IMR-90 (cell line): Measurements from ENCODE around the gene MYRFL. TPM values are rescaled to one million over a fixed set of nuclear protein-coding genes. Genes with fewer than 3 reads are reported as not detected.

Experiments used
- ATAC-seq: fragments of 200-7000 bp; cut with Tn5 transposase; 2 replicates; pipeline ENCODE4 v1.9.1; 2020; ENCODE audit warnings: low read depth, mild to moderate bottlenecking, moderate library complexity
- BruUV-seq: library from RNA; stranded (reverse); fragments of 400-500 nt; replicated peaks from 2 replicates; lab custom pipeline; 2021; lab: Mats Ljungman, UMichigan
- CTCF ChIA-PET: fragments of 300-600 bp; formaldehyde crosslinking; extraction: SDS; loops from one replicate; lab custom pipeline; 2021; ENCODE audit warnings: antibody characterized with exemption; lab: Yijun Ruan, JAX
- POLR2A ChIA-PET: fragments of 300-600 bp; sonication (Branson Sonifier 250); formaldehyde crosslinking; loops from one replicate; lab custom pipeline; 2022; ENCODE audit warnings: antibody characterized with exemption; ENCODE audit not compliant: unreplicated experiment; lab: Charles Lee
- DNase-seq: peaks from one replicate; pipeline ENCODE4 v3.0.0; 2013
- H2AFZ ChIP-seq: replicated peaks from 2 replicates; pipeline ENCODE3; 2013; ENCODE audit warnings: low read length, mild to moderate bottlenecking; ENCODE audit not compliant: poor library complexity
- H2AK5ac ChIP-seq: 2 replicates; pipeline ENCODE4 v1.6.1; 2013; ENCODE audit warnings: low read depth, low read length, inconsistent platforms
- H2AK9ac ChIP-seq: replicated peaks from 2 replicates; pipeline ENCODE3; 2013; ENCODE audit warnings: mild to moderate bottlenecking, low read depth, low read length, moderate library complexity; ENCODE audit not compliant: poor library complexity
- H2BK120ac ChIP-seq: 2 replicates; pipeline ENCODE4 v1.6.1; 2013; ENCODE audit warnings: low read depth, low read length, inconsistent platforms
- H2BK15ac ChIP-seq: 3 replicates; pipeline ENCODE4 v1.6.1; 2013; ENCODE audit warnings: low read depth, low read length, inconsistent platforms
- H2BK20ac ChIP-seq: 2 replicates; pipeline ENCODE4 v1.6.1; 2013; ENCODE audit warnings: low read depth, mild to moderate bottlenecking, inconsistent platforms, low read length, moderate library complexity
- H2BK5ac ChIP-seq: 2 replicates; pipeline ENCODE4 v1.6.1; 2013; ENCODE audit warnings: mild to moderate bottlenecking, low read depth, low read length, inconsistent platforms; ENCODE audit not compliant: poor library complexity, severe bottlenecking
- H3K14ac ChIP-seq: replicated peaks from 2 replicates; pipeline ENCODE4 v1.6.1; 2013; ENCODE audit warnings: low read depth, low read length, inconsistent platforms
- H3K18ac ChIP-seq: 2 replicates; pipeline ENCODE4 v1.6.1; 2013; ENCODE audit warnings: low read depth, low read length, control low read depth
- H3K23ac ChIP-seq: 2 replicates; pipeline ENCODE4 v1.6.1; 2013; ENCODE audit warnings: low read depth, low read length, inconsistent platforms
- H3K27ac ChIP-seq: 2 replicates; pipeline ENCODE4 v1.5.1; 2013; ENCODE audit warnings: mild to moderate bottlenecking, control low read depth, low read length; ENCODE audit not compliant: insufficient read depth
- H3K27me3 ChIP-seq: 2 replicates; pipeline ENCODE4 v1.6.1; 2013; ENCODE audit warnings: low read length; ENCODE audit not compliant: control insufficient read depth, insufficient read depth
- H3K36me3 ChIP-seq: 2 replicates; pipeline ENCODE4 v1.6.1; 2013; ENCODE audit warnings: low read length, mixed read lengths; ENCODE audit not compliant: control insufficient read depth, insufficient read depth
- H3K4ac ChIP-seq: 2 replicates; pipeline ENCODE4 v1.6.1; 2013; ENCODE audit warnings: low read depth, low read length, inconsistent platforms
- H3K4me1 ChIP-seq: 2 replicates; pipeline ENCODE4 v1.6.1; 2013; ENCODE audit warnings: low read length, mixed read lengths; ENCODE audit not compliant: control insufficient read depth, insufficient read depth
- H3K4me2 ChIP-seq: 2 replicates; pipeline ENCODE4 v1.6.1; 2013; ENCODE audit warnings: low read depth, mild to moderate bottlenecking, control low read depth, low read length, moderate library complexity
- H3K4me3 ChIP-seq: 2 replicates; pipeline ENCODE4 v1.5.1; 2013; ENCODE audit warnings: low read depth, mild to moderate bottlenecking, control low read depth, low read length, moderate library complexity; ENCODE audit not compliant: insufficient read depth
- H3K56ac ChIP-seq: 2 replicates; pipeline ENCODE4 v1.6.1; 2013; ENCODE audit warnings: low read length, inconsistent platforms; ENCODE audit not compliant: insufficient read depth; ENCODE audit errors: extremely low read depth
- H3K79me1 ChIP-seq, 2 experiments: 2 replicates each; pipeline ENCODE4 v1.6.1; 2013; ENCODE audit warnings: low read length in 2 of 2, inconsistent platforms in 1 of 2, low read depth in 1 of 2
- H3K9ac ChIP-seq: 2 replicates; pipeline ENCODE4 v1.6.1; 2013; ENCODE audit warnings: low read depth, low read length, control low read depth
- H3K9me1 ChIP-seq: 2 replicates; pipeline ENCODE4 v1.6.1; 2013; ENCODE audit warnings: low read length, inconsistent platforms; ENCODE audit not compliant: insufficient read depth
- H3K9me3 ChIP-seq: 2 replicates; pipeline ENCODE4 v1.6.1; 2013; ENCODE audit warnings: low read length; ENCODE audit not compliant: control insufficient read depth, insufficient read depth
- H4K20me1 ChIP-seq: 2 replicates; pipeline ENCODE4 v1.6.1; 2013; ENCODE audit warnings: low read length, inconsistent platforms; ENCODE audit not compliant: insufficient read depth
- H4K5ac ChIP-seq: 2 replicates; pipeline ENCODE4 v1.6.1; 2013; ENCODE audit warnings: mild to moderate bottlenecking, low read depth, low read length, control low read depth
- H4K8ac ChIP-seq, 2 experiments: 2 replicates each; pipeline ENCODE4 v1.6.1; 2013; ENCODE audit warnings: low read depth in 2 of 2, low read length in 2 of 2, control low read depth in 1 of 2, inconsistent platforms in 1 of 2
- H4K91ac ChIP-seq: 2 replicates; pipeline ENCODE4 v1.6.1; 2013; ENCODE audit warnings: low read depth, low read length, inconsistent platforms; ENCODE audit not compliant: insufficient read depth
- BHLHE40 ChIP-seq: fragments of 150-350 bp; IDR thresholded peaks from 2 replicates; pipeline ENCODE4 v1.6.1; 2016; ENCODE audit warnings: mild to moderate bottlenecking, low read depth, low read length
- CHD1 ChIP-seq: IDR thresholded peaks from 2 replicates; pipeline ENCODE4 v1.6.1; 2012; ENCODE audit warnings: low read depth, low read length, improper control_type of control experiment
- FOS ChIP-seq: fragments of 150-350 bp; IDR thresholded peaks from 2 replicates; pipeline ENCODE4 v1.6.1; 2016; ENCODE audit warnings: low read depth, low read length
- MAFK ChIP-seq: IDR thresholded peaks from 2 replicates; pipeline ENCODE4 v1.6.1; 2012; ENCODE audit warnings: low read depth, low read length, improper control_type of control experiment
- MXI1 ChIP-seq: IDR thresholded peaks from 2 replicates; pipeline ENCODE4 v1.6.1; 2012; ENCODE audit warnings: low read depth, mild to moderate bottlenecking, low read length, moderate library complexity, borderline replicate concordance
- NFE2L2 ChIP-seq: fragments of 150-350 bp; IDR thresholded peaks from 2 replicates; pipeline ENCODE4 v1.6.1; 2016; ENCODE audit warnings: low read depth, mild to moderate bottlenecking, low read length
- RAD21 ChIP-seq: IDR thresholded peaks from 2 replicates; pipeline ENCODE4 v1.6.1; 2012; ENCODE audit warnings: low read length, improper control_type of control experiment
- RCOR1 ChIP-seq: IDR thresholded peaks from 2 replicates; pipeline ENCODE4 v1.6.1; 2012; ENCODE audit warnings: mild to moderate bottlenecking, low read length, improper control_type of control experiment; ENCODE audit not compliant: insufficient replicate concordance
- SMC3 ChIP-seq: fragments of 150-350 bp; IDR thresholded peaks from 2 replicates; pipeline ENCODE4 v1.6.1; 2016; ENCODE audit warnings: low read depth, mild to moderate bottlenecking, antibody characterized with exemption, low read length, moderate library complexity
- dilution Hi-C: fragments of 300-500 bp; cut with HindIII; formaldehyde crosslinking; loops from one replicate; pipeline ENCODE4 v1.14.3; 2018; ENCODE audit warnings: low sequenced_read_pairs; ENCODE audit not compliant: unreplicated experiment
- in situ Hi-C: fragments of 300-500 bp; cut with MboI; formaldehyde crosslinking; loops from 3 replicates; pipeline ENCODE4 v1.14.3; 2019; ENCODE audit warnings: low sequenced_read_pairs, inconsistent platforms, mixed read lengths
- intact Hi-C: fragments of 100-400 bp; cut with micrococcal nuclease; formaldehyde crosslinking; loops from 2 replicates; pipeline ENCODE4 v1.10.0; 2022
- polyA plus RNA-seq, 3 experiments: library from polyadenylated mRNA; depleted of rRNA; stranded (reverse); fragments of >200 nt; gene quantifications; 2 replicates each; pipeline ENCODE4 v1.2.3, GENCODE V29; 2012; ENCODE audit warnings: low replicate concordance in 1 of 3
- total RNA-seq: library from RNA; depleted of rRNA; stranded (reverse); fragments of >200 nt; gene quantifications from 2 replicates; pipeline ENCODE4 v1.2.3, GENCODE V29; 2012
- TF ChIP-seq, protein P1 (sequence below): conservative IDR thresholded peaks from 2 replicates; pipeline ENCODE4 v1.5.1; 2012; ENCODE audit warnings: mild to moderate bottlenecking, low read depth, low read length, improper control_type of control experiment
- TF ChIP-seq, protein P2 (sequence below): fragments of 150-350 bp; IDR thresholded peaks from 2 replicates; pipeline ENCODE4 v1.6.1; 2016; ENCODE audit warnings: low read depth, mild to moderate bottlenecking, low read length, moderate library complexity, borderline replicate concordance

Gene MYRFL
- total and polyA plus RNA-seq, 2 of the 4 experiments (the other 2 are of a cell fraction), result not detected

DNA sequence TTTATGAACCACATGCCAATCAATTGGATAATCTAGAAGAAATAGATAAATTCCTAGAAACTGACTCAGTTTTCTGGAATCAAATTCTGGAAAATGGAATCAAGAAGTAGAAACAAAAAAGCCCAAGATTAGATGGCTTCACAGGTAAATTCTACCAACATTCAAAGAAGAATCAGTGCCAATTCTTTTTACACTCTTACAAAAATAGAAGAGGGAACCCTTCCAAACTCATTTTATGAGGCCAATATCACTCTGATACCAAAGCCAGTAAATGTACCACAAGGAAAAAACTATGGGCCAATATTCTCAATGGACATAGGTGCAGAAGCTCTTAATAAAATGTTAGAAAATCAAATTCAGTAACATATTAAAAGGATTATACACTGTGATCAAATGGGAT, 35.7 kb upstream of the MYRFL start:
- Histone ChIP-seq H2AK5ac (no peak overlapping the region), H4K8ac (no peak overlapping the region), H2BK120ac (no peak overlapping the region), H3K18ac (no peak overlapping the region), H3K14ac (no peak overlapping the region), H3K9ac (no peak overlapping the region), H3K4me3 (no peak overlapping the region), H3K4me2 (no peak overlapping the region), H2BK5ac (no peak overlapping the region), H2BK20ac (no peak overlapping the region), H4K20me1 (no peaks in the 10 kb centered on the region), H4K91ac (no peak overlapping the region), H2AFZ (no peak overlapping the region), H3K4ac (no peak overlapping the region), H3K56ac (no peak overlapping the region), H3K27ac (no peak overlapping the region), H4K5ac (no peak overlapping the region), H3K9me3 (no peaks in the 10 kb centered on the region), H2BK15ac (no peak overlapping the region), H3K36me3 (no peaks in the 10 kb centered on the region), H2AK9ac (no peak overlapping the region), H3K79me1 (no peaks in the 10 kb centered on the region), H3K27me3 (no peaks in the 10 kb centered on the region), H3K9me1 (no peaks in the 10 kb centered on the region), H3K23ac (no peak overlapping the region), H3K4me1 (no peaks in the 10 kb centered on the region)
- DNase-seq (no peak), ATAC-seq (no peak)
- intact Hi-C loops (loop anchor here (10.0 kb wide), 1 partner anchor 935 kb away; no protein-coding TSS in a partner anchor), dilution Hi-C loops (no loop called here), in situ Hi-C loops (no loop called here)
- BruUV-seq, result no TSS peak
- TF ChIP-seq, protein P1, sequence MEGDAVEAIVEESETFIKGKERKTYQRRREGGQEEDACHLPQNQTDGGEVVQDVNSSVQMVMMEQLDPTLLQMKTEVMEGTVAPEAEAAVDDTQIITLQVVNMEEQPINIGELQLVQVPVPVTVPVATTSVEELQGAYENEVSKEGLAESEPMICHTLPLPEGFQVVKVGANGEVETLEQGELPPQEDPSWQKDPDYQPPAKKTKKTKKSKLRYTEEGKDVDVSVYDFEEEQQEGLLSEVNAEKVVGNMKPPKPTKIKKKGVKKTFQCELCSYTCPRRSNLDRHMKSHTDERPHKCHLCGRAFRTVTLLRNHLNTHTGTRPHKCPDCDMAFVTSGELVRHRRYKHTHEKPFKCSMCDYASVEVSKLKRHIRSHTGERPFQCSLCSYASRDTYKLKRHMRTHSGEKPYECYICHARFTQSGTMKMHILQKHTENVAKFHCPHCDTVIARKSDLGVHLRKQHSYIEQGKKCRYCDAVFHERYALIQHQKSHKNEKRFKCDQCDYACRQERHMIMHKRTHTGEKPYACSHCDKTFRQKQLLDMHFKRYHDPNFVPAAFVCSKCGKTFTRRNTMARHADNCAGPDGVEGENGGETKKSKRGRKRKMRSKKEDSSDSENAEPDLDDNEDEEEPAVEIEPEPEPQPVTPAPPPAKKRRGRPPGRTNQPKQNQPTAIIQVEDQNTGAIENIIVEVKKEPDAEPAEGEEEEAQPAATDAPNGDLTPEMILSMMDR, result no peak
- TF ChIP-seq, protein P2, sequence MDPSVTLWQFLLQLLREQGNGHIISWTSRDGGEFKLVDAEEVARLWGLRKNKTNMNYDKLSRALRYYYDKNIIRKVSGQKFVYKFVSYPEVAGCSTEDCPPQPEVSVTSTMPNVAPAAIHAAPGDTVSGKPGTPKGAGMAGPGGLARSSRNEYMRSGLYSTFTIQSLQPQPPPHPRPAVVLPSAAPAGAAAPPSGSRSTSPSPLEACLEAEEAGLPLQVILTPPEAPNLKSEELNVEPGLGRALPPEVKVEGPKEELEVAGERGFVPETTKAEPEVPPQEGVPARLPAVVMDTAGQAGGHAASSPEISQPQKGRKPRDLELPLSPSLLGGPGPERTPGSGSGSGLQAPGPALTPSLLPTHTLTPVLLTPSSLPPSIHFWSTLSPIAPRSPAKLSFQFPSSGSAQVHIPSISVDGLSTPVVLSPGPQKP, result no peak
- TF ChIP-seq MAFK, result no peak
- TF ChIP-seq SMC3, result no peak
- TF ChIP-seq MXI1, result no peak
- TF ChIP-seq BHLHE40, result no peak
- TF ChIP-seq CHD1, result no peak
- no peak for TF ChIP-seq FOS
- no peak for TF ChIP-seq NFE2L2
- no peak for TF ChIP-seq RAD21
- TF ChIP-seq RCOR1, result no peak
- POLR2A ChIA-PET, result no interaction called here
- CTCF ChIA-PET, result no interaction called here
